K562 (cell line): ENCODE measurements around the gene MICAL2. TPM values are rescaled to one million over a fixed set of nuclear protein-coding genes. Genes with fewer than 3 reads are reported as not detected.
A peak's percentile ranks its signal among the peaks of the same experiment; 100 is the strongest.

Source experiments
- ETV6 ChIP-seq, 3 experiments: fragments of 150-350 bp in 1 of 3; sonication (generic) in 1 of 3; formaldehyde crosslinking in 1 of 3; IDR thresholded peaks; 2 replicates each; pipeline versions ENCODE4 v1.6.1 to v1.8.0; 2014 to 2022; ENCODE audit warnings: borderline replicate concordance in 2 of 3, low read depth in 2 of 3, antibody characterized with exemption in 1 of 3, low read length in 1 of 3, mild to moderate bottlenecking in 1 of 3, missing genetic modification reagents in 1 of 3
- HEY1 ChIP-seq: fragments of 250-450 bp; sonication (Bioruptor Pico); IDR thresholded peaks from 2 replicates; pipeline ENCODE4 v1.5.0; 2020; ENCODE audit warnings: mild to moderate bottlenecking, moderate library complexity, borderline replicate concordance
- HLTF ChIP-seq: fragments of 450-650 bp; IDR thresholded peaks from 2 replicates; pipeline ENCODE4 v1.6.1; 2016
- JUND ChIP-seq, 2 experiments: IDR thresholded peaks; 2 replicates in 1 of 2; 3 replicates in 1 of 2; pipeline ENCODE4 v1.6.1; 2011; ENCODE audit warnings: borderline replicate concordance in 2 of 2, low read depth in 2 of 2, low read length in 2 of 2, improper control_type of control experiment in 1 of 2, missing biosample characterization in 1 of 2, missing genetic modification characterization in 1 of 2, missing genetic modification reagents in 1 of 2
- LEF1 ChIP-seq: fragments of 450-650 bp; IDR thresholded peaks from 2 replicates; pipeline ENCODE4 v1.6.1; 2016; ENCODE audit warnings: mild to moderate bottlenecking
- MEF2D ChIP-seq: conservative IDR thresholded peaks from 2 replicates; pipeline ENCODE4 v1.6.1; 2016; ENCODE audit warnings: low read depth, missing genetic modification characterization, missing compliant biosample characterization
- NR2F6 ChIP-seq: fragments of 450-650 bp; formaldehyde crosslinking; IDR thresholded peaks from 2 replicates; pipeline ENCODE4 v1.4.0; 2020; ENCODE audit warnings: mild to moderate bottlenecking
- SREBF1 ChIP-seq: fragments of 150-350 bp; IDR thresholded peaks from 2 replicates; pipeline ENCODE4 v1.6.1; 2014; ENCODE audit warnings: antibody characterized with exemption, low read depth, low read length, borderline replicate concordance
- STAG1 ChIP-seq: sonication (generic); formaldehyde crosslinking; IDR thresholded peaks from 2 replicates; pipeline ENCODE4 v1.5.0; 2020; ENCODE audit warnings: missing genetic modification reagents, borderline replicate concordance
- TEAD4 ChIP-seq, 2 experiments: sonication (generic) in 1 of 2; formaldehyde crosslinking in 1 of 2; IDR thresholded peaks; 2 replicates each; pipeline versions ENCODE4 v1.6.1 to v1.8.0; 2012 to 2022; ENCODE audit warnings: borderline replicate concordance in 1 of 2, inconsistent platforms in 1 of 2, low read length in 1 of 2, mild to moderate bottlenecking in 1 of 2, missing genetic modification reagents in 1 of 2
- THRAP3 ChIP-seq: fragments of 450-650 bp; IDR thresholded peaks from 2 replicates; pipeline ENCODE4 v1.6.1; 2016; ENCODE audit warnings: mild to moderate bottlenecking, inconsistent platforms, borderline replicate concordance
- ZNF217 ChIP-seq: sonication (generic); formaldehyde crosslinking; IDR thresholded peaks from 2 replicates; pipeline ENCODE4 v1.8.0; 2022; ENCODE audit warnings: mild to moderate bottlenecking, missing genetic modification reagents
- ZNF384 ChIP-seq: IDR thresholded peaks from 2 replicates; pipeline ENCODE4 v1.6.1; 2012; ENCODE audit warnings: low read depth, low read length, improper control_type of control experiment
- ZNF75A ChIP-seq: fragments of 450-650 bp; formaldehyde crosslinking; IDR thresholded peaks from 2 replicates; pipeline ENCODE4 v1.4.0; 2020; ENCODE audit warnings: mild to moderate bottlenecking
- polyA plus RNA-seq, 8 experiments: library from polyadenylated mRNA; depleted of rRNA in 4 of 8; stranded (reverse) in 5 of 8; unstranded in 3 of 8; fragments of >200 nt; fragmentation: Nextera tagmentation in 2 of 8; fragmentation: Illumina TruSeq in 1 of 8; extraction: Ambion mirVana in 2 of 8; extraction: Trizol in 1 of 8; gene quantifications; 2 replicates each; pipeline versions ENCODE4 v1.2.1 to v1.2.3, GENCODE V29; 2011 to 2014; ENCODE audit warnings: inconsistent platforms in 1 of 8, missing spikeins in 1 of 8
- total RNA-seq, 7 experiments: library from RNA; depleted of rRNA in 6 of 7; stranded (reverse); fragments of >200 nt in 6 of 7; fragmentation: Illumina TruSeq in 2 of 7; extraction: Trizol in 2 of 7; gene quantifications; 2 replicates each; pipeline versions ENCODE4 v1.2.1 to v1.2.3, GENCODE V29; 2011 to 2021; ENCODE audit warnings: low replicate concordance in 1 of 7
- TF ChIP-seq, protein P1 (sequence below): fragments of 250-450 bp; sonication (Bioruptor Pico); IDR thresholded peaks from 2 replicates; pipeline ENCODE4 v1.5.1; 2021; ENCODE audit warnings: mild to moderate bottlenecking
- TF ChIP-seq, protein P2 (sequence below), 2 experiments: fragments of 450-650 bp; IDR thresholded peaks; 2 replicates each; pipeline ENCODE4 v1.6.1; 2016
- TF ChIP-seq, protein P3 (sequence below), 2 experiments: IDR thresholded peaks; 2 replicates each; pipeline ENCODE4 v1.6.1; 2012; ENCODE audit warnings: improper control_type of control experiment in 2 of 2, low read depth in 2 of 2, low read length in 2 of 2, borderline replicate concordance in 1 of 2
- TF ChIP-seq, protein P4 (sequence below): sonication (generic); formaldehyde crosslinking; IDR thresholded peaks from 2 replicates; pipeline ENCODE4 v1.8.0; 2022; ENCODE audit warnings: missing genetic modification reagents, mild to moderate bottlenecking, borderline replicate concordance

The MICAL2 gene
- total and polyA plus RNA-seq, 9 of the 15 experiments (the other 6 are each of a cell fraction or from before 2014, with no cell fraction given) = 4.7 to 64.2 (median 33.6) TPM

DNA sequence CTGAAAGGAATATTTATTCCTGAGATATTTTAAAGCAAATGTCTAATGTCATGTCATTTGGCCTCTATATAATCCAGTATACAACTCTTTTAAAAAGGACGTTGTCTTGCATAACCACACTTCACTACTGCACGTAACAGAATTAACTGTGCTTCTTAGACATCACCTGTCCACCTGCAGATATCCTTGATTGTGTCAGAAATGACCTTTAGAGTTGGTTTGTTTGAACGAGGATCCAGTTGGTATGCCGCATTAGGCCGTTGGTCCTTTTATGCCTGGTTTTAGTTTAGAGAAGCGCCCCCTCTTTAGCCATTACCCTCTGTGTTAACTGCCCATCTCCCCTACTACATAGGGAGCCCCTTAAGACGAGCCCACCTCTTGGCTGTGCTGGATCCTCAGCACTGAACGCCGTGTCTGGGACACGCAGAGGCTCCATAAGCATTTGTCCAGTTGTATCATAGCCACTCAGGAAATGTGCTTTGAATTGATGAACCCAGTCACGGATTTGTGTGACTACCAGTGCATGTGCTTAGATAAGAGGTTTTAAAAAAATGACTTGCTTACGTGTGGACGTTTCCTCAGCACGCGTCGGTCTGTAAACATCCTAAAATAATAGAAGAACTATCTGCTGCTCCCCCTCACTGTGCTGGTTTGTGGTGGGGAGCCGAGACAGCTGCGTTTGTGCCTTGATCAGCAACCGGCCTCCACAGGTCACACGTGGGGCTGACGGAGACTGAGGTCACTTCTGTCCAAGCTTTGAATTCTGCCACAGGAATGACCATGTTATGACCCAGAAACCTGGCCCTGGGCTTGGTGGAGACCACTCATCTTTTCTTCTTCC lies 4.0 kb downstream of the MICAL2 start (continued):
- peak; percentile 80 for TF ChIP-seq TEAD4 (IDR thresholded peaks at IDR 0.05; ENCODE audit: low read length)
- TF ChIP-seq TEAD4 (CRISPR knock-in tag; IDR thresholded peaks at IDR 0.05; ENCODE audit: borderline replicate concordance) = no peak
- TF ChIP-seq, protein P1, sequence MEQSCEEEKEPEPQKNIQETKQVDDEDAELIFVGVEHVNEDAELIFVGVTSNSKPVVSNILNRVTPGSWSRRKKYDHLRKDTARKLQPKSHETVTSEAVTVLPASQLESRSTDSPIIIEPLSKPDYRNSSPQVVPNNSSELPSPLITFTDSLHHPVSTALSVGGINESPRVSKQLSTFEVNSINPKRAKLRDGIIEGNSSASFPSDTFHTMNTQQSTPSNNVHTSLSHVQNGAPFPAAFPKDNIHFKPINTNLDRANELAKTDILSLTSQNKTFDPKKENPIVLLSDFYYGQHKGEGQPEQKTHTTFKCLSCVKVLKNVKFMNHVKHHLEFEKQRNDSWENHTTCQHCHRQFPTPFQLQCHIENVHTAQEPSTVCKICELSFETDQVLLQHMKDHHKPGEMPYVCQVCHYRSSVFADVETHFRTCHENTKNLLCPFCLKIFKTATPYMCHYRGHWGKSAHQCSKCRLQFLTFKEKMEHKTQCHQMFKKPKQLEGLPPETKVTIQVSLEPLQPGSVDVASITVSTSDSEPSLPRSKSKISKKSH (CRISPR knock-in tag) = no peak
- peak; percentile 98 for TF ChIP-seq ZNF384
- TF ChIP-seq HLTF = no peak
- no peak for TF ChIP-seq ZNF75A
- TF ChIP-seq LEF1 = peak; percentile 76; the same call in 1 of the 2 replicates
- TF ChIP-seq, protein P2, sequence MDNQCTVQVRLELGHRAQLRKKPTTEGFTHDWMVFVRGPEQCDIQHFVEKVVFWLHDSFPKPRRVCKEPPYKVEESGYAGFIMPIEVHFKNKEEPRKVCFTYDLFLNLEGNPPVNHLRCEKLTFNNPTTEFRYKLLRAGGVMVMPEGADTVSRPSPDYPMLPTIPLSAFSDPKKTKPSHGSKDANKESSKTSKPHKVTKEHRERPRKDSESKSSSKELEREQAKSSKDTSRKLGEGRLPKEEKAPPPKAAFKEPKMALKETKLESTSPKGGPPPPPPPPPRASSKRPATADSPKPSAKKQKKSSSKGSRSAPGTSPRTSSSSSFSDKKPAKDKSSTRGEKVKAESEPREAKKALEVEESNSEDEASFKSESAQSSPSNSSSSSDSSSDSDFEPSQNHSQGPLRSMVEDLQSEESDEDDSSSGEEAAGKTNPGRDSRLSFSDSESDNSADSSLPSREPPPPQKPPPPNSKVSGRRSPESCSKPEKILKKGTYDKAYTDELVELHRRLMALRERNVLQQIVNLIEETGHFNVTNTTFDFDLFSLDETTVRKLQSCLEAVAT (IDR thresholded peaks at IDR 0.05) = no peak
- 0 out of 2 replicates have a peak, but pooled peaks have one; percentile 15 for TF ChIP-seq MEF2D (tag)
- TF ChIP-seq HEY1 = no peak
- TF ChIP-seq NR2F6 (CRISPR knock-in tag) = no peak
- TF ChIP-seq SREBF1 = no peak
- no peak for TF ChIP-seq STAG1
- TF ChIP-seq, protein P3, sequence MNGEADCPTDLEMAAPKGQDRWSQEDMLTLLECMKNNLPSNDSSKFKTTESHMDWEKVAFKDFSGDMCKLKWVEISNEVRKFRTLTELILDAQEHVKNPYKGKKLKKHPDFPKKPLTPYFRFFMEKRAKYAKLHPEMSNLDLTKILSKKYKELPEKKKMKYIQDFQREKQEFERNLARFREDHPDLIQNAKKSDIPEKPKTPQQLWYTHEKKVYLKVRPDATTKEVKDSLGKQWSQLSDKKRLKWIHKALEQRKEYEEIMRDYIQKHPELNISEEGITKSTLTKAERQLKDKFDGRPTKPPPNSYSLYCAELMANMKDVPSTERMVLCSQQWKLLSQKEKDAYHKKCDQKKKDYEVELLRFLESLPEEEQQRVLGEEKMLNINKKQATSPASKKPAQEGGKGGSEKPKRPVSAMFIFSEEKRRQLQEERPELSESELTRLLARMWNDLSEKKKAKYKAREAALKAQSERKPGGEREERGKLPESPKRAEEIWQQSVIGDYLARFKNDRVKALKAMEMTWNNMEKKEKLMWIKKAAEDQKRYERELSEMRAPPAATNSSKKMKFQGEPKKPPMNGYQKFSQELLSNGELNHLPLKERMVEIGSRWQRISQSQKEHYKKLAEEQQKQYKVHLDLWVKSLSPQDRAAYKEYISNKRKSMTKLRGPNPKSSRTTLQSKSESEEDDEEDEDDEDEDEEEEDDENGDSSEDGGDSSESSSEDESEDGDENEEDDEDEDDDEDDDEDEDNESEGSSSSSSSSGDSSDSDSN (IDR thresholded peaks at IDR 0.05; ENCODE audit: borderline replicate concordance in 1 of 2, low read depth in 2 of 2, low read length in 2 of 2) = no peak
- TF ChIP-seq, protein P4, sequence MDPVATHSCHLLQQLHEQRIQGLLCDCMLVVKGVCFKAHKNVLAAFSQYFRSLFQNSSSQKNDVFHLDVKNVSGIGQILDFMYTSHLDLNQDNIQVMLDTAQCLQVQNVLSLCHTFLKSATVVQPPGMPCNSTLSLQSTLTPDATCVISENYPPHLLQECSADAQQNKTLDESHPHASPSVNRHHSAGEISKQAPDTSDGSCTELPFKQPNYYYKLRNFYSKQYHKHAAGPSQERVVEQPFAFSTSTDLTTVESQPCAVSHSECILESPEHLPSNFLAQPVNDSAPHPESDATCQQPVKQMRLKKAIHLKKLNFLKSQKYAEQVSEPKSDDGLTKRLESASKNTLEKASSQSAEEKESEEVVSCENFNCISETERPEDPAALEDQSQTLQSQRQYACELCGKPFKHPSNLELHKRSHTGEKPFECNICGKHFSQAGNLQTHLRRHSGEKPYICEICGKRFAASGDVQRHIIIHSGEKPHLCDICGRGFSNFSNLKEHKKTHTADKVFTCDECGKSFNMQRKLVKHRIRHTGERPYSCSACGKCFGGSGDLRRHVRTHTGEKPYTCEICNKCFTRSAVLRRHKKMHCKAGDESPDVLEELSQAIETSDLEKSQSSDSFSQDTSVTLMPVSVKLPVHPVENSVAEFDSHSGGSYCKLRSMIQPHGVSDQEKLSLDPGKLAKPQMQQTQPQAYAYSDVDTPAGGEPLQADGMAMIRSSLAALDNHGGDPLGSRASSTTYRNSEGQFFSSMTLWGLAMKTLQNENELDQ = no peak
- peak; percentile 53; the same call in 1 of the 2 replicates for TF ChIP-seq JUND (IDR thresholded peaks at IDR 0.05; ENCODE audit: borderline replicate concordance, low read depth, low read length)
- peak; percentile 57; the same call in 1 of the 3 replicates for TF ChIP-seq JUND (tag; IDR thresholded peaks at IDR 0.05; ENCODE audit: borderline replicate concordance, low read depth, low read length)
- TF ChIP-seq ETV6 (IDR thresholded peaks at IDR 0.05; ENCODE audit: borderline replicate concordance in 1 of 2, low read depth in 2 of 2, low read length in 1 of 2) = no peak
- no peak for TF ChIP-seq ETV6 (CRISPR knock-in tag; IDR thresholded peaks at IDR 0.05; ENCODE audit: borderline replicate concordance)
- no peak for TF ChIP-seq THRAP3
- TF ChIP-seq ZNF217 = no peak
